Caco-2 (cell line): Measurements from ENCODE around the gene JPH3. TPM values are rescaled to one million over a fixed set of nuclear protein-coding genes. Genes with fewer than 3 reads are reported as not detected.

Source experiments
- BruUV-seq: library from RNA; stranded (reverse); fragments of 400-500 nt; replicated peaks from 2 replicates; lab custom pipeline; 2021; lab: Mats Ljungman, UMichigan
- CTCF ChIA-PET: fragments of 300-600 bp; sonication (Branson Sonifier 250); formaldehyde crosslinking; loops from one replicate; lab custom pipeline; 2022; ENCODE audit warnings: antibody characterized with exemption; lab: Charles Lee
- POLR2A ChIA-PET: fragments of 300-600 bp; sonication (Branson Sonifier 250); formaldehyde crosslinking; loops from one replicate; lab custom pipeline; 2022; ENCODE audit warnings: antibody characterized with exemption; lab: Charles Lee
- DNase-seq, 2 experiments: peaks; one replicate each; pipeline versions ENCODE4 v3.0.0 to v3.0.0-alpha.2; 2020 to 2022
- H3K27me3 ChIP-seq: replicated peaks from 2 replicates; pipeline ENCODE4 v1.6.0; 2011; ENCODE audit warnings: low read length; ENCODE audit not compliant: control insufficient read depth, insufficient read depth
- H3K36me3 ChIP-seq: 2 replicates; pipeline ENCODE4 v1.5.1; 2011; ENCODE audit warnings: low read length; ENCODE audit not compliant: control insufficient read depth, insufficient read depth
- H3K4me1 ChIP-seq: fragments of 250-450 bp; sonication (Bioruptor Pico); 2 replicates; pipeline ENCODE4 v1.5.1; 2020; ENCODE audit warnings: mild to moderate bottlenecking
- H3K4me3 ChIP-seq: 2 replicates; pipeline ENCODE4 v1.5.1; 2011; ENCODE audit warnings: low read depth, mild to moderate bottlenecking, control low read depth, low read length
- H3K9me3 ChIP-seq: fragments of 250-450 bp; sonication (Bioruptor Pico); 2 replicates; pipeline ENCODE4 v1.5.1; 2020; ENCODE audit warnings: mild to moderate bottlenecking, moderate library complexity
- H3K27ac Mint-ChIP-seq: one replicate; pipeline ENCODE4 v1.8.0; 2022; ENCODE audit warnings: mixed read lengths; ENCODE audit not compliant: unreplicated experiment
- H3K27me3 Mint-ChIP-seq: one replicate; pipeline ENCODE4 v1.8.0; 2022; ENCODE audit warnings: mixed read lengths; ENCODE audit not compliant: insufficient read depth, unreplicated experiment
- H3K36me3 Mint-ChIP-seq: one replicate; pipeline ENCODE4 v1.8.0; 2022; ENCODE audit warnings: mild to moderate bottlenecking, mixed read lengths; ENCODE audit not compliant: insufficient read depth, unreplicated experiment
- H3K4me1 Mint-ChIP-seq: one replicate; pipeline ENCODE4 v1.8.0; 2022; ENCODE audit warnings: low read depth, mixed read lengths; ENCODE audit not compliant: unreplicated experiment
- H3K4me3 Mint-ChIP-seq: one replicate; pipeline ENCODE4 v1.8.0; 2022; ENCODE audit warnings: mild to moderate bottlenecking, moderate library complexity, mixed read lengths; ENCODE audit not compliant: unreplicated experiment
- H3K9me3 Mint-ChIP-seq: one replicate; pipeline ENCODE4 v1.8.0; 2022; ENCODE audit warnings: mixed read lengths; ENCODE audit not compliant: unreplicated experiment
- intact Hi-C: fragments of 100-400 bp; cut with micrococcal nuclease; formaldehyde crosslinking; loops from one replicate; pipeline ENCODE4 v1.10.0; 2022; ENCODE audit not compliant: unreplicated experiment
- total RNA-seq: library from RNA; stranded (reverse); gene quantifications from 2 replicates; pipeline ENCODE4 v1.2.3, GENCODE V29; 2022
- TF ChIP-seq, protein P1 (sequence below), 2 experiments: fragments of 200-600 bp in 1 of 2; IDR thresholded peaks; 1 replicate in 1 of 2; 2 replicates in 1 of 2; pipeline versions ENCODE4 v1.5.1 to v1.8.0; 2011 to 2022; ENCODE audit warnings: antibody characterized with exemption in 1 of 2, control low read depth in 1 of 2, inconsistent platforms in 1 of 2, low read depth in 1 of 2, low read length in 1 of 2, mild to moderate bottlenecking in 1 of 2, moderate library complexity in 1 of 2; ENCODE audit not compliant: insufficient read depth in 1 of 2, severe bottlenecking in 1 of 2, unreplicated experiment in 1 of 2

Gene JPH3
- total RNA-seq, 1 experiment from 2014 or later, result 4.8 TPM

DNA sequence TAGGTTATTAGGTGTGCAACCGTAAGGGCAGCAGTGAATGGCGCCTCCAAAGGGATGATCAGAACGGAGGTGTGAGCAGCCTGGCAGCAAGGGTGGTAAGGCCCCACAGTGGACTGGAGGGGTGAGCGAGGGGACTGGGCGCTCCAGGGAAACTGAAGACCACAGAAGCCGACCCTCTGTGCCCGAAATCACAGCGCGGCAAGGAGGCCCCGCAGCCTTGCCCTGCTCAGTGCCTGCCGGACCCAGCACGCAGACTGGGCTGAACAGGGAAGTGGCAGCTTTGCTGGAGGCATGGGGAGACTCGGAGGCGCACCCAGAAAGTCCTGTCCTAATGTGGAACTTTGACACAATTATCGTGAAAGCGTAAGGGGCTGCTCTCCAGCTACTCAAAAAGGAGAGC is 125.0 kb downstream of the JPH3 start:
- H3K36me3 Mint-ChIP-seq, result peaks cover 78% of the 10 kb centered on the region
- POLR2A ChIA-PET, result no interaction called here
- intact Hi-C loops, result no loop called here
- H3K27ac Mint-ChIP-seq, result peak overlapping the region; percentile 56
- CTCF ChIA-PET, result no interaction called here
- H3K36me3 ChIP-seq, result peaks cover 5% of the 10 kb centered on the region
- H3K27me3 ChIP-seq, result no peaks in the 10 kb centered on the region
- no peaks in the 10 kb centered on the region for H3K9me3 ChIP-seq
- H3K4me1 Mint-ChIP-seq, result no peaks in the 10 kb centered on the region
- H3K9me3 Mint-ChIP-seq, result no peaks in the 10 kb centered on the region
- H3K4me1 ChIP-seq, result no peaks in the 10 kb centered on the region
- TF ChIP-seq, protein P1, sequence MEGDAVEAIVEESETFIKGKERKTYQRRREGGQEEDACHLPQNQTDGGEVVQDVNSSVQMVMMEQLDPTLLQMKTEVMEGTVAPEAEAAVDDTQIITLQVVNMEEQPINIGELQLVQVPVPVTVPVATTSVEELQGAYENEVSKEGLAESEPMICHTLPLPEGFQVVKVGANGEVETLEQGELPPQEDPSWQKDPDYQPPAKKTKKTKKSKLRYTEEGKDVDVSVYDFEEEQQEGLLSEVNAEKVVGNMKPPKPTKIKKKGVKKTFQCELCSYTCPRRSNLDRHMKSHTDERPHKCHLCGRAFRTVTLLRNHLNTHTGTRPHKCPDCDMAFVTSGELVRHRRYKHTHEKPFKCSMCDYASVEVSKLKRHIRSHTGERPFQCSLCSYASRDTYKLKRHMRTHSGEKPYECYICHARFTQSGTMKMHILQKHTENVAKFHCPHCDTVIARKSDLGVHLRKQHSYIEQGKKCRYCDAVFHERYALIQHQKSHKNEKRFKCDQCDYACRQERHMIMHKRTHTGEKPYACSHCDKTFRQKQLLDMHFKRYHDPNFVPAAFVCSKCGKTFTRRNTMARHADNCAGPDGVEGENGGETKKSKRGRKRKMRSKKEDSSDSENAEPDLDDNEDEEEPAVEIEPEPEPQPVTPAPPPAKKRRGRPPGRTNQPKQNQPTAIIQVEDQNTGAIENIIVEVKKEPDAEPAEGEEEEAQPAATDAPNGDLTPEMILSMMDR (IDR thresholded peaks at IDR 0.05; ENCODE audit: insufficient read depth in 1 of 2, low read depth in 1 of 2, low read length in 1 of 2, severe bottlenecking in 1 of 2, unreplicated experiment in 1 of 2), result no peak
- no peak for DNase-seq
- no TSS peak for BruUV-seq
- no peak overlapping the region for H3K4me3 Mint-ChIP-seq
- no peaks in the 10 kb centered on the region for H3K27me3 Mint-ChIP-seq
- no peak overlapping the region for H3K4me3 ChIP-seq

- peaks cover 71% of the 10 kb centered on the region for H3K36me3 Mint-ChIP-seq
- POLR2A ChIA-PET, result no interaction called here
- H3K27me3 ChIP-seq, result no peaks in the 10 kb centered on the region
- no peaks in the 10 kb centered on the region for H3K9me3 Mint-ChIP-seq
- TF ChIP-seq, protein P1 (IDR thresholded peaks at IDR 0.05; ENCODE audit: insufficient read depth in 1 of 2, low read depth in 1 of 2, low read length in 1 of 2, severe bottlenecking in 1 of 2, unreplicated experiment in 1 of 2), result no peak
- H3K4me3 Mint-ChIP-seq, result no peak overlapping the region
- no TSS peak for BruUV-seq
- no peaks in the 10 kb centered on the region for H3K4me1 Mint-ChIP-seq
- no peaks in the 10 kb centered on the region for H3K27me3 Mint-ChIP-seq
- peaks cover 4% of the 10 kb centered on the region for H3K36me3 ChIP-seq
- H3K9me3 ChIP-seq, result no peaks in the 10 kb centered on the region
- no peak overlapping the region for H3K27ac Mint-ChIP-seq
- DNase-seq, result no peak
- no peak overlapping the region for H3K4me3 ChIP-seq
- no peaks in the 10 kb centered on the region for H3K4me1 ChIP-seq
- CTCF ChIA-PET, result no interaction called here
- intact Hi-C loops, result no loop called here
Observed at GRCh38 chr16:87728026-87728425, 125.7 kb downstream of the JPH3 start.

- intact Hi-C loops, result no loop called here
- POLR2A ChIA-PET, result no interaction called here
- BruUV-seq, result no TSS peak
- H3K4me1 Mint-ChIP-seq, result no peaks in the 10 kb centered on the region
- peaks cover 61% of the 10 kb centered on the region for H3K36me3 Mint-ChIP-seq
- H3K27ac Mint-ChIP-seq, result no peak overlapping the region
- no peak overlapping the region for H3K4me3 Mint-ChIP-seq
- Histone ChIP-seq H3K4me1 (no peaks in the 10 kb centered on the region), H3K36me3 (peaks cover 4% of the 10 kb centered on the region), H3K4me3 (no peak overlapping the region), H3K27me3 (no peaks in the 10 kb centered on the region), H3K9me3 (no peaks in the 10 kb centered on the region)
- TF ChIP-seq, protein P1 (IDR thresholded peaks at IDR 0.05; ENCODE audit: insufficient read depth in 1 of 2, low read depth in 1 of 2, low read length in 1 of 2, severe bottlenecking in 1 of 2, unreplicated experiment in 1 of 2), result no peak
- H3K27me3 Mint-ChIP-seq, result no peaks in the 10 kb centered on the region
- H3K9me3 Mint-ChIP-seq, result no peaks in the 10 kb centered on the region
- no peak for DNase-seq
- CTCF ChIA-PET, result no interaction called here
Observed at GRCh38 chr16:87729266-87729954, 127.1 kb downstream of the JPH3 start.
